GM18517 (cell line): ENCODE measurements around the gene C2orf92.
A peak's percentile ranks its signal among the peaks of the same experiment; 100 is the strongest.
"Not testable (repeated sequence)": the region's sequence is repeated elsewhere in the genome, so short reads cannot be mapped to it uniquely, and the experiment has no call there.

Experiments
- ATAC-seq: cut with Tn5 transposase; IDR thresholded peaks from one replicate; pipeline ENCODE4 v1.9.1; 2021; ENCODE audit warnings: mild to moderate bottlenecking, moderate library complexity; ENCODE audit not compliant: unreplicated experiment

C2orf92 gene

GRCh38 chr2:97669448-97669847 is at the start of gene C2orf92:
C2orf92 (plus strand) TSS chr2:97669713; CDS start chr2:97669789, 76 bp downstream.
- ATAC-seq, result no peak

DNA sequence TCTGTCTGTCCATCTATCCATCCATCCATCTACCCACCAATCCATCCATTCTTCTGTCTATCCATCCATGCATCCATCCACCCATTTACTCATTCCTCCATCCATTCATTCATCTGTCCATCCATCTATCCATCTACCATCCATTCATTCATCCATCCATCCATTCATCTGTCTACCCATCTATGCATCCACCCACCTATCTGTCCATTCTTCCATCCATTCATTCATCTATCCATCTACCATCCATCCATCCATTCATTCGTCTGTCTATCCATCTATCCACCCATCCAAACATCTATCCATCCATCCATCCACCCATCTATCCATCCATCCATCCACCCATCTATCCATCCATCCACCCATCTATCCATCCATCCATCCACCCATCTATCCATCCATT is 49.0 kb upstream of the C2orf92 start:
- not testable (repeated sequence) for ATAC-seq

DNA sequence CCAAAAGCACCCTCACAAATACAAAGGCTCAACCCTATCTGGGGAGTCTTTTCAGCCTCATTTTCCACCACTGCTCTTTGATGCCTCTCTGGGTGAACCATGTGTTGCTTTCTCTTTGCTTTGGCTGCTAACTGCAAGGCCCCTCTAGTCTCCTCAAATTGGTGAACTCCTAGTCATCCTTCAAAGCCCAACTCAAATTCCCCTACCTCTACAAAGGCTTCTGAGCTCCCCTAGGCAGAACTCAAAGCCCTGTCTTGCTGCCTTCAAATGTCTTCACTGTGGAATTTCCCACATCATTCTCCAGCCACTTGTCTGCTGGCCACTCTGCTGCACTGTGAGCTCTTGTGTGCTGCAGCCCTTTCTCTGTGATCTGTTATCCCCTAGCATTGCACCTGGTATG is 46.5 kb upstream of the C2orf92 start:
- not testable (repeated sequence) for ATAC-seq

GRCh38 chr2:97625354-97626048 is 44.0 kb upstream of the C2orf92 start:
- ATAC-seq, result not testable (repeated sequence)

DNA sequence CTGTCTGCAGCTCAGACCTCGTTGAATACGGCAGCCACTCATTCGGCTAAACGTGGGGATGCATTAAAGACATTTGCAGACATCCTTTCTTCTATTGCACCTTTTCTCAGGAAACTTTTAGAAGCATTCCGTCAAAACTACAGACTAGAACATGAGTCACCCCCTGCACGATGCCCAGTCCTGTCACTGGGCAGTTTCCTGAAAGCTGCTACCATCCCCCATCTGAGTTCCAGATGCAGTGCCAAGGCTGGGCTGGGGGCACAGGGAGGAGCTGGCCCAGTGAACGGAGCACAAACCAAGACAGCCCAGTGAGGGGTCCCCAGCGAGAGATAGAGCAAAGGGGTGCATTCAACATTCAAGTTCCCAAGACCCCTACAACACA is 43.5 kb upstream of the C2orf92 start:
- not testable (repeated sequence) for ATAC-seq

DNA sequence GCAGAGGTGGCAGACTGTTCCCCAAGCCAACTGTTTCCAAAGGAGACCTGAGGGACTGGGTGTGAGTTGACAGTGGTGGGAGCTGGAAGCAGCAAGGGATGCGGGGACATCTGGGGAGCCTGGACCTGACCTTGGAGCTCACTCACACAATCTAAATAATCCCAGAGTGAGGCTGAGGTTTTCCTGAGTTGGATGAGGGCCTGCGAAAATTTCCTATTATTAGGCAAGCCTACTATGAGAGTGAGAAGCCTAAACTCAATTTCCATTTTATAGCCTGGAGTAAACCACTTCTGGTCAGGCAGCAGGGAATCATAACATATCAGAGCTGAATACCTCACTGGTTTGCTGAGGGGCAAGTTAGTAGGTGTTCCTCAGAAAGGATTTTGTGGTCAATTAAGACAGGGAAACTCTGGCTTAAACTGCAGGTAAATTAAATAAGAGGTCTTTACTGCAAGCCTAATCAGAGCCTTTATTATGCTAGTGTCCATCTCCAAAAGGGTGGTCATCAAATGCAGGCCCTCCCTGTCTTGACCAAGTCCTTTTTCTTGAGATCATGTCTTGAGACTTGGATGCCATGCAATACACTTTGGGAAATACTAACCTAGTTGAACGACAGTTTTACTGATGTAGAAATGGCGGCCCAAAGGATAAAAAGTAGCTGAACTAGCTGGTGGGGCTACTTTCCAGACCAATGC is 25.3 kb upstream of the C2orf92 start:
- ATAC-seq, result no peak

- peak; percentile 35 for ATAC-seq
These were observed 24.3 kb upstream of the C2orf92 start for GRCh38 chr2:97645112-97645694.

- peak; percentile 88 for ATAC-seq
These were observed 23.6 kb upstream of the C2orf92 start, which contains the start of gene COX5B for GRCh38 chr2:97645695-97646629. COX5B (plus strand) TSS chr2:97646062; CDS start chr2:97646087, 25 bp downstream.

DNA sequence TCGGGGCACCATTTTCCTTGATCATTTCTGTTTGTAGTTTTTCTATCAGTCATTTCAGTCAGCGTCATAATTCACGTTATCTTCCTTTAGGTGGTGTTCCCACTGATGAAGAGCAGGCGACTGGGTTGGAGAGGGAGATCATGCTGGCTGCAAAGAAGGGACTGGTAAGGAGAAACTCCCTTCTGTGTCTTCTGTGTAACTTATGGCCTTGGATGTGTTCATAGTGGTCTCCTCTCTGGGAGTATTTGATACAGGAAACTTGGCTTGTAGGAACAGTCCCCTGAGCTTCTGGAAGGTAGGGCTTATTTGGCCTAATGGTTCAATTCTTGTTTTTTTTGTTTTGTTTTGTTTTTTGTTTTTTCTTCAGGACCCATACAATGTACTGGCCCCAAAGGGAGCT is 22.5 kb upstream of the C2orf92 start:
- no peak for ATAC-seq

DNA sequence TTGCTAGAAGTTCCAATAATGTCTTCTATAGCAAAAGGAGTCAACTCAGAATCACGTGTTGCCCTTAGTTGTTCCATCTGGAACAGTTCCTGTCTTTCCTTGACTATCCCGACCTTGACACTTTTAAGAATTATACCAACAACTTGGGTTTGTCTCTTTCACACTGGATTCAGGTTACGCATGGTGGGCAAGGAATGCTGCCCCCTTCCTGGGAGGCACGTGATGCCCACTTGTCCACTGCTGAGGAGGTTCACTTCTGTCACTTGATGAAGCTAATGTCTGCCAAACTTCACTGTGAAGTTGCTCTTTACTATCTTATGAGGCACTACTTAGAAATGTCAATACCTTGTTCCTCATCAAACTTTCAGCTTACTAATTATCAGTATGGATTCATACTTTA is 18.4 kb upstream of the C2orf92 start:
- no peak for ATAC-seq

GRCh38 chr2:97653473-97653872 is 16.0 kb upstream of the C2orf92 start:
- no peak for ATAC-seq

- no peak for ATAC-seq
These were observed 15.6 kb upstream of the C2orf92 start for GRCh38 chr2:97653874-97654273.

DNA sequence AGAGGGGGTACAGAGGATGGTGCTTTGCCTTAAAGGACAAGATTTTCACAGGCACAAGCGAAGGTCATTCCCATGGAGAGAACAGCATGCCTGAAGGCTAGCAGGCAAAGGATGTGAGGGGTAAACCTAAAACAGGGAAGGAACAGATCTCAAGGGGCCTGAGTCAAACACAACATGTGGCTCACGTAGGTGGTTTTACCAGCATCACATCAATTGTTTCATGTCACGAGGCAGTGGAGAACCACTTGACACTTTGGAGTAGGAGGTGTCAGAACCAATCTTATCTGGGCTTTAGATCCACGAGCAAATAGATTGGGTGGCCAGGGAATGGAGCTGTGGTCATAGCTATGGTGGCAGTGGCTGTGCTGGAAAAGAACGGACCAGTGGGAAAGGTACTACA is 15.2 kb upstream of the C2orf92 start:
- ATAC-seq, result no peak

- ATAC-seq, result no peak
These were observed 14.7 kb upstream of the C2orf92 start for GRCh38 chr2:97654791-97655190.

- ATAC-seq, result no peak
These were observed 13.3 kb upstream of the C2orf92 start for GRCh38 chr2:97656129-97656755.

- no peak for ATAC-seq
These were observed 12.5 kb upstream of the C2orf92 start for GRCh38 chr2:97656905-97657587.

- ATAC-seq, result no peak
These were observed 11.4 kb upstream of the C2orf92 start for GRCh38 chr2:97657986-97658690.

- ATAC-seq, result no peak
These were observed 10.8 kb upstream of the C2orf92 start for GRCh38 chr2:97658691-97659157.
